Ishikawa (cell line): ENCODE data around the gene PYGL.

Experiments used
- CEBPB ChIP-seq: IDR thresholded peaks from 2 replicates; pipeline ENCODE4 v1.6.1; 2012
- CREB1 ChIP-seq: IDR thresholded peaks from 2 replicates; pipeline ENCODE4 v1.6.1; 2012; ENCODE audit warnings: low read depth
- EGR1 ChIP-seq: IDR thresholded peaks from 2 replicates; pipeline ENCODE4 v1.6.1; 2012
- EP300 ChIP-seq: IDR thresholded peaks from 2 replicates; pipeline ENCODE4 v1.6.1; 2012; ENCODE audit warnings: borderline replicate concordance
- FOXM1 ChIP-seq: IDR thresholded peaks from 2 replicates; pipeline ENCODE4 v1.6.1; 2012; ENCODE audit warnings: low read depth, borderline replicate concordance
- NFIC ChIP-seq: IDR thresholded peaks from 2 replicates; pipeline ENCODE4 v1.6.1; 2012
- RAD21 ChIP-seq: IDR thresholded peaks from 2 replicates; pipeline ENCODE4 v1.6.1; 2012; ENCODE audit warnings: low read depth
- TAF1 ChIP-seq: IDR thresholded peaks from 2 replicates; pipeline ENCODE4 v1.6.1; 2012; ENCODE audit warnings: low read depth, mild to moderate bottlenecking
- TCF12 ChIP-seq: IDR thresholded peaks from 2 replicates; pipeline ENCODE4 v1.6.1; 2012; ENCODE audit warnings: low read depth
- TEAD4 ChIP-seq: IDR thresholded peaks from 2 replicates; pipeline ENCODE4 v1.6.1; 2012
- USF1 ChIP-seq: IDR thresholded peaks from 2 replicates; pipeline ENCODE4 v1.6.1; 2012
- YY1 ChIP-seq: IDR thresholded peaks from 2 replicates; pipeline ENCODE4 v1.6.1; 2012; ENCODE audit warnings: low read depth
- ZBTB7A ChIP-seq: IDR thresholded peaks from 2 replicates; pipeline ENCODE4 v1.6.1; 2012; ENCODE audit warnings: low read depth
- TF ChIP-seq, protein P1 (sequence below): IDR thresholded peaks from 2 replicates; pipeline ENCODE4 v1.6.1; 2012; ENCODE audit warnings: low read depth, mild to moderate bottlenecking
- TF ChIP-seq, protein P2 (sequence below): IDR thresholded peaks from 2 replicates; pipeline ENCODE4 v1.6.1; 2012

Gene PYGL

GRCh38 chr14:50860478-50861086, 83.7 kb downstream of the PYGL start:
- TF ChIP-seq RAD21 (peak; percentile 68), TCF12 (no peak)

DNA sequence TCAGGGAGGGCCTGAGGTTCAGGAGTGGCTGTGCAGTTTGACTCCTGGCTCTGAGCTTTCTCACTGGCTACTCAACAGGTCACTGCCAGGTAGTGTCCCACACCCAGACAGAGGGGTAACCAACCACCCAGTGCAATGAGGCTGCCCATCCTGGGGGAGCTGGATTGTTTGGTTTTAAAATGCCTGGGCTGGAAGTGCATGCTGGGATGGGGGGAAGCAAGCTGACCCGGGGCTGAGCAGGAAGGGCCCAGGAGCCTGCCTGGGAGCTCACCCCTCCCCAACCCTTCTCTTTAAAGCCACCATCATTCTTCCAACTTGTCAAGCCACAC, 85.0 kb downstream of the PYGL start:
- TF ChIP-seq NFIC, result no peak
- TF ChIP-seq, protein P1, sequence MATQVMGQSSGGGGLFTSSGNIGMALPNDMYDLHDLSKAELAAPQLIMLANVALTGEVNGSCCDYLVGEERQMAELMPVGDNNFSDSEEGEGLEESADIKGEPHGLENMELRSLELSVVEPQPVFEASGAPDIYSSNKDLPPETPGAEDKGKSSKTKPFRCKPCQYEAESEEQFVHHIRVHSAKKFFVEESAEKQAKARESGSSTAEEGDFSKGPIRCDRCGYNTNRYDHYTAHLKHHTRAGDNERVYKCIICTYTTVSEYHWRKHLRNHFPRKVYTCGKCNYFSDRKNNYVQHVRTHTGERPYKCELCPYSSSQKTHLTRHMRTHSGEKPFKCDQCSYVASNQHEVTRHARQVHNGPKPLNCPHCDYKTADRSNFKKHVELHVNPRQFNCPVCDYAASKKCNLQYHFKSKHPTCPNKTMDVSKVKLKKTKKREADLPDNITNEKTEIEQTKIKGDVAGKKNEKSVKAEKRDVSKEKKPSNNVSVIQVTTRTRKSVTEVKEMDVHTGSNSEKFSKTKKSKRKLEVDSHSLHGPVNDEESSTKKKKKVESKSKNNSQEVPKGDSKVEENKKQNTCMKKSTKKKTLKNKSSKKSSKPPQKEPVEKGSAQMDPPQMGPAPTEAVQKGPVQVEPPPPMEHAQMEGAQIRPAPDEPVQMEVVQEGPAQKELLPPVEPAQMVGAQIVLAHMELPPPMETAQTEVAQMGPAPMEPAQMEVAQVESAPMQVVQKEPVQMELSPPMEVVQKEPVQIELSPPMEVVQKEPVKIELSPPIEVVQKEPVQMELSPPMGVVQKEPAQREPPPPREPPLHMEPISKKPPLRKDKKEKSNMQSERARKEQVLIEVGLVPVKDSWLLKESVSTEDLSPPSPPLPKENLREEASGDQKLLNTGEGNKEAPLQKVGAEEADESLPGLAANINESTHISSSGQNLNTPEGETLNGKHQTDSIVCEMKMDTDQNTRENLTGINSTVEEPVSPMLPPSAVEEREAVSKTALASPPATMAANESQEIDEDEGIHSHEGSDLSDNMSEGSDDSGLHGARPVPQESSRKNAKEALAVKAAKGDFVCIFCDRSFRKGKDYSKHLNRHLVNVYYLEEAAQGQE, result no peak
- TF ChIP-seq EP300, result no peak
- no peak for TF ChIP-seq CREB1
- TF ChIP-seq YY1, result no peak
- TF ChIP-seq RAD21, result no peak
- TF ChIP-seq, protein P2, sequence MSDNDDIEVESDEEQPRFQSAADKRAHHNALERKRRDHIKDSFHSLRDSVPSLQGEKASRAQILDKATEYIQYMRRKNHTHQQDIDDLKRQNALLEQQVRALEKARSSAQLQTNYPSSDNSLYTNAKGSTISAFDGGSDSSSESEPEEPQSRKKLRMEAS, result no peak
- TF ChIP-seq FOXM1, result no peak

DNA sequence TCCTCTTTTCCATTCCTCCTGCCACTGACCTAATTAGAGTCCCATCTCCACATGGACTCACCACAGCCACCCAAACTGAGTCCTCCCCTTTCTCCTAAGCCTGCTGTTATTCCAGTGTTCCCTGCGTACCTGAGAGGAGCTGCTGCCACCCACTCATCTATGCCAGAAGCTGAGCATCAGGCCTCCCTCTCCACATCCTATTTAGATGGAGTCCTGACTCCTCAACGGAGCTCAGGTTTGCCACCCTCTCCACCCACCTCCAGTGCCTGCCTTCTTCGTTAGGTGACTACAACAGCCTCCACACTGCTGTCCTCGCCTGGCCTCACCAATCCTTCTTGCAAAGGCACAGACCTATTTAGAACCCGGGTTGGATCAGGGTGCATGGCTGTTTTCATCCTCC, 87.6 kb downstream of the PYGL start:
- TF ChIP-seq USF1, result no peak
- TF ChIP-seq CEBPB, result no peak
- TF ChIP-seq FOXM1, result no peak
- TF ChIP-seq RAD21, result no peak
- no peak for TF ChIP-seq CREB1
- TF ChIP-seq TCF12, result no peak
- no peak for TF ChIP-seq TEAD4
- TF ChIP-seq, protein P1, result no peak
- TF ChIP-seq YY1, result no peak
- no peak for TF ChIP-seq ZBTB7A
- no peak for TF ChIP-seq NFIC
- no peak for TF ChIP-seq EGR1
- TF ChIP-seq, protein P2, result no peak
- no peak for TF ChIP-seq TAF1
- no peak for TF ChIP-seq EP300

DNA sequence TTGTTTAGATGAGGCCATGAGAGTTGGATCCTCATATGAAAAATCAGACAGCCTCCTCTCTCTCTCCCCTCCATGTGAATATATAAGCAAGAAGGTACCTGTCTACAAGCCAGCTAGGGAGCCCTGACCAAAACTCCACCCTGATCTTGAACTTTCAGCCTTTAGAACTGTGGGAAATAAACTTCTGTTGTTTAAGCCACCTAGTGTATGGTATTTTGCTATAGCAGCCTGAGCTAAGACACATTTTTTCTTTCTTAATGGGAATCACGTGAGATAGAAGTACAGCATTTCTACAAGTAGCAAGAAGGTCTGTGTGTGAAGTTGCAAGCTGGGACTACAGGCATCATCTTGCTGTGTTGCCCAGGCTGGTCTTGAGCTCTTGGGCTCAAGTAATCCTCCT, 88.7 kb downstream of the PYGL start:
- no peak for TF ChIP-seq CREB1
- TF ChIP-seq TEAD4, result no peak
- TF ChIP-seq, protein P2, result no peak
- TF ChIP-seq RAD21, result no peak
- TF ChIP-seq, protein P1, result no peak
- TF ChIP-seq EP300, result no peak
- TF ChIP-seq ZBTB7A, result no peak
- no peak for TF ChIP-seq TAF1
